Stimulated activated effector memory CD8-positive, alpha-beta T cell treated with anti-CD3 and anti-CD28 coated beads, Interleukin-12 subunit alpha, Interleukin-12 subunit beta, amount 100 ng/mL, for 72 hours (primary cell): ENCODE results near the gene AATK.

Experiments
- ATAC-seq: fragments of 150-1000 bp; cut with Tn5 transposase; 2 replicates; pipeline ENCODE4 v1.10.0; 2021
- DNase-seq, 2 donors: peaks; one replicate each; pipeline ENCODE4 v3.0.0; 2021 to 2022; ENCODE audit warnings: low spot score in 2 of 2
- H3K27ac Mint-ChIP-seq: one replicate; pipeline ENCODE4 v1.8.0; 2022; ENCODE audit warnings: mild to moderate bottlenecking, mixed read lengths
- H3K36me3 Mint-ChIP-seq: one replicate; pipeline ENCODE4 v1.8.0; 2022; ENCODE audit warnings: mild to moderate bottlenecking, mixed read lengths
- H3K4me1 Mint-ChIP-seq: one replicate; pipeline ENCODE4 v1.8.0; 2022; ENCODE audit warnings: mixed read lengths
- H3K4me3 Mint-ChIP-seq: one replicate; pipeline ENCODE4 v1.8.0; 2022; ENCODE audit warnings: mild to moderate bottlenecking, mixed read lengths
- H3K9me3 Mint-ChIP-seq: one replicate; pipeline ENCODE4 v1.8.0; 2022; ENCODE audit warnings: mixed read lengths

AATK gene

GRCh38 chr17:81097134-81097942, 68.7 kb downstream of the AATK start:
- ATAC-seq: peak; percentile 2
- peak overlapping the region; percentile 93 for H3K27ac Mint-ChIP-seq
- no peaks in the 10 kb centered on the region for H3K9me3 Mint-ChIP-seq
- peak; percentile 59 to 81 for DNase-seq
- H3K4me1 Mint-ChIP-seq: peaks cover 66% of the 10 kb centered on the region
- H3K36me3 Mint-ChIP-seq: peaks cover 8% of the 10 kb centered on the region
- H3K4me3 Mint-ChIP-seq: peak overlapping the region; percentile 69

GRCh38 chr17:81096741-81097133, 69.3 kb downstream of the AATK start:
- Mint-ChIP-seq H3K9me3 (no peaks in the 10 kb centered on the region), H3K27ac (peak overlapping the region; percentile 93), H3K36me3 (peaks cover 8% of the 10 kb centered on the region), H3K4me3 (peak overlapping the region; percentile 69), H3K4me1 (peaks cover 65% of the 10 kb centered on the region)
- ATAC-seq (no peak), DNase-seq (no peak)

GRCh38 chr17:81095383-81095762, 70.6 kb downstream of the AATK start:
- Mint-ChIP-seq H3K27ac (peak overlapping the region; percentile 93), H3K4me3 (peak overlapping the region; percentile 69), H3K36me3 (peaks cover 8% of the 10 kb centered on the region), H3K9me3 (no peaks in the 10 kb centered on the region), H3K4me1 (peaks cover 61% of the 10 kb centered on the region)
- DNase-seq: peak in 1 of 2 donors; percentile 72
- peak; percentile 73 for ATAC-seq

GRCh38 chr17:81094509-81095382, 71.3 kb downstream of the AATK start:
- H3K4me3 Mint-ChIP-seq: peak overlapping the region; percentile 69
- DNase-seq (peak; percentile 92 to 98), ATAC-seq (peak; percentile 95)
- H3K4me1 Mint-ChIP-seq: peaks cover 61% of the 10 kb centered on the region
- no peaks in the 10 kb centered on the region for H3K9me3 Mint-ChIP-seq
- peak overlapping the region; percentile 93 for H3K27ac Mint-ChIP-seq
- H3K36me3 Mint-ChIP-seq: peaks cover 8% of the 10 kb centered on the region

GRCh38 chr17:81093619-81094508, 72.2 kb downstream of the AATK start:
- peaks cover 8% of the 10 kb centered on the region for H3K36me3 Mint-ChIP-seq
- no peak for DNase-seq
- H3K4me3 Mint-ChIP-seq: peak overlapping the region; percentile 69

GRCh38 chr17:81092518-81093095, 73.4 kb downstream of the AATK start:
- Mint-ChIP-seq H3K4me1 (peaks cover 44% of the 10 kb centered on the region), H3K9me3 (no peaks in the 10 kb centered on the region), H3K4me3 (no peak overlapping the region), H3K27ac (no peak overlapping the region), H3K36me3 (peaks cover 8% of the 10 kb centered on the region)
- no peak for ATAC-seq
- DNase-seq: no peak

More at GRCh38 chr17:81093619-81094508, 72.2 kb downstream of the AATK start:
- H3K27ac Mint-ChIP-seq: peak overlapping the region; percentile 93
- no peak for ATAC-seq
- H3K4me1 Mint-ChIP-seq: peaks cover 56% of the 10 kb centered on the region
- no peaks in the 10 kb centered on the region for H3K9me3 Mint-ChIP-seq

- DNase-seq (no peak), ATAC-seq (no peak)
- Mint-ChIP-seq H3K36me3 (peaks cover 8% of the 10 kb centered on the region), H3K4me3 (no peak overlapping the region), H3K27ac (no peak overlapping the region), H3K4me1 (peaks cover 37% of the 10 kb centered on the region), H3K9me3 (no peaks in the 10 kb centered on the region)
Measured at GRCh38 chr17:81091774-81092517, 74.1 kb downstream of the AATK start.

GRCh38 chr17:81091154-81091553, 74.9 kb downstream of the AATK start:
- peaks cover 29% of the 10 kb centered on the region for H3K4me1 Mint-ChIP-seq
- no peaks in the 10 kb centered on the region for H3K9me3 Mint-ChIP-seq
- no peak overlapping the region for H3K4me3 Mint-ChIP-seq
- DNase-seq: no peak
- ATAC-seq: no peak
- H3K27ac Mint-ChIP-seq: no peak overlapping the region
- peaks cover 8% of the 10 kb centered on the region for H3K36me3 Mint-ChIP-seq

- ATAC-seq (no peak), DNase-seq (no peak)
- H3K36me3 Mint-ChIP-seq: peaks cover 8% of the 10 kb centered on the region
- H3K27ac Mint-ChIP-seq: no peak overlapping the region
- H3K4me1 Mint-ChIP-seq: peaks cover 23% of the 10 kb centered on the region
- no peak overlapping the region for H3K4me3 Mint-ChIP-seq
- H3K9me3 Mint-ChIP-seq: no peaks in the 10 kb centered on the region
Measured at GRCh38 chr17:81090361-81091136, 75.5 kb downstream of the AATK start.

- ATAC-seq (no peak), DNase-seq (no peak)
- no peak overlapping the region for H3K27ac Mint-ChIP-seq
- no peak overlapping the region for H3K4me3 Mint-ChIP-seq
- no peaks in the 10 kb centered on the region for H3K9me3 Mint-ChIP-seq
- H3K36me3 Mint-ChIP-seq: no peaks in the 10 kb centered on the region
- H3K4me1 Mint-ChIP-seq: peaks cover 5% of the 10 kb centered on the region
Measured at GRCh38 chr17:81086789-81087551, 79.1 kb downstream of the AATK start.

- Mint-ChIP-seq H3K9me3 (no peaks in the 10 kb centered on the region), H3K4me1 (peaks cover 5% of the 10 kb centered on the region), H3K27ac (no peak overlapping the region), H3K36me3 (no peaks in the 10 kb centered on the region), H3K4me3 (no peak overlapping the region)
- ATAC-seq (no peak), DNase-seq (no peak)
Measured at GRCh38 chr17:81085420-81085911, 80.6 kb downstream of the AATK start.

GRCh38 chr17:81084680-81085419, 81.2 kb downstream of the AATK start:
- no peak for DNase-seq
- H3K9me3 Mint-ChIP-seq: no peaks in the 10 kb centered on the region
- no peak overlapping the region for H3K4me3 Mint-ChIP-seq
- H3K4me1 Mint-ChIP-seq: peaks cover 6% of the 10 kb centered on the region
- ATAC-seq: no peak
- H3K27ac Mint-ChIP-seq: no peak overlapping the region
- no peaks in the 10 kb centered on the region for H3K36me3 Mint-ChIP-seq
